ENCODE measurements around the gene RERG.

RERG gene

DNA sequence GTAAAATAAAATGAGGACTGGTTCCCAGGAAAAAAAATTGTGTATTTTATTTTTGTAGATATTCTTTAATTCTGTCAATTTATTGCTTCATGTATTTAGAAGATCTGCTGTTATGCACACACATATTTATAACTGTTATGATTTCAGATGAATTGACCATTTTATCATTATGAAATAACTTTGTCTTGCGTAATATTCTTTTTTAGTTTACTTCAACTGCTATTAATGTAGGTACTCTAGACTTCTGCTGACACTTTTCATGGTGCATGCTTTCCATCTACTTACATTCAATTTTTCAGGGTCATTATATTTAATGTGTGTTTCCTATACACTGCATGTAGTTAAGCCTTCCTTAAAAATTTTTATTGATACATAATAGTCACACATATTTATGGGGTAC is 162.1 kb downstream of the RERG start (continued):
- no peak for TF ChIP-seq ZNF354C (tag by site-specific recombination; IDR thresholded peaks at IDR 0.05; ENCODE audit: borderline replicate concordance, low read depth)
- no peak for TF ChIP-seq ZNF785 (tag by site-specific recombination; IDR thresholded peaks at IDR 0.05)
- TF ChIP-seq, protein P1, sequence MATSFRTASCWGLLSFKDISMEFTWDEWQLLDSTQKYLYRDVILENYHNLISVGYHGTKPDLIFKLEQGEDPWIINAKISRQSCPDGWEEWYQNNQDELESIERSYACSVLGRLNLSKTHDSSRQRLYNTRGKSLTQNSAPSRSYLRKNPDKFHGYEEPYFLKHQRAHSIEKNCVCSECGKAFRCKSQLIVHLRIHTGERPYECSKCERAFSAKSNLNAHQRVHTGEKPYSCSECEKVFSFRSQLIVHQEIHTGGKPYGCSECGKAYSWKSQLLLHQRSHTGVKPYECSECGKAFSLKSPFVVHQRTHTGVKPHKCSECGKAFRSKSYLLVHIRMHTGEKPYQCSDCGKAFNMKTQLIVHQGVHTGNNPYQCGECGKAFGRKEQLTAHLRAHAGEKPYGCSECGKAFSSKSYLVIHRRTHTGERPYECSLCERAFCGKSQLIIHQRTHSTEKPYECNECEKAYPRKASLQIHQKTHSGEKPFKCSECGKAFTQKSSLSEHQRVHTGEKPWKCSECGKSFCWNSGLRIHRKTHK (tag by site-specific recombination; IDR thresholded peaks at IDR 0.05): no peak
- no peak for TF ChIP-seq ZNF776 (tag by site-specific recombination; IDR thresholded peaks at IDR 0.05; ENCODE audit: borderline replicate concordance)
- no peak for TF ChIP-seq ZNF404 (tag by site-specific recombination; IDR thresholded peaks at IDR 0.05)
- no peak for TF ChIP-seq ZNF529 (tag by site-specific recombination; IDR thresholded peaks at IDR 0.05; ENCODE audit: insufficient replicate concordance)
- no peak for TF ChIP-seq ZNF341 (tag by site-specific recombination; IDR thresholded peaks at IDR 0.05; ENCODE audit: low read depth)
- no peak for TF ChIP-seq ZNF626 (tag by site-specific recombination; IDR thresholded peaks at IDR 0.05)

Data from HEK293 (cell line).